Kasumi-1 (cell line): ENCODE data around the gene TMEM198.

ENCODE experiments used
- DNase-seq, 2 experiments: peaks; one replicate each; lab custom pipeline; 2025; lab: John Stamatoyannopoulos, UW

TMEM198 gene

DNA sequence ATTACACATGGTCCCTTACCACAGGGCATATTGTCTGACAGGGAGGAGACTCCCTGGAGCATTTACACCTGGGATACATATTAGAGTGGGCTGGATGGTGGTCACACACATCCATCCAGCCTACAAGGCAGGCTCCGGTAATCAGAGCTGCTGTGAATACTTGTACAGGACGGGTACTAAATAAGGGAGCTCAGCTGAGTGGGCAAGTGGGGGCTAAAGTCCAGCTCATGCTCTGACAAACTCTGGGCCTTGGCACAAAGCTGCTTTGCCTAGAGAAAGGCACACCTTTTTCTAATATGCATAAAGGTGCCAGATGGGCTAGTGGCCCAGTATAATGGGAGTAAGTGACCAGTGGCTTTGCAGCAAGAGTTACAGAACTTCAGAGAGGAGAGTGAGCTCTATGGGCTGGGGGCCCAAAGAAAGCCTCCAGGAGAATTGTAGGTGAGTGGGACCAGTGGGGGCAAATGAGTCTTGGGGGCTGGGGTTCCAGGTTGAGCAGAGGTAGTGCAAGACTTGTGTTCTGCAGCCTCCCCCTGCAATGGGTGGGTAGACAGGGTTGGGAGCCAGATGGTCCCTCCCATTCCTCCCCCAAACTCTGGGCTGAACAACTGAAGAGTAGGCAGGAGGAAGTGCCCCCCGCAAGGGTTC is 1.6 kb downstream of the TMEM198 start:
- no peak for DNase-seq

DNA sequence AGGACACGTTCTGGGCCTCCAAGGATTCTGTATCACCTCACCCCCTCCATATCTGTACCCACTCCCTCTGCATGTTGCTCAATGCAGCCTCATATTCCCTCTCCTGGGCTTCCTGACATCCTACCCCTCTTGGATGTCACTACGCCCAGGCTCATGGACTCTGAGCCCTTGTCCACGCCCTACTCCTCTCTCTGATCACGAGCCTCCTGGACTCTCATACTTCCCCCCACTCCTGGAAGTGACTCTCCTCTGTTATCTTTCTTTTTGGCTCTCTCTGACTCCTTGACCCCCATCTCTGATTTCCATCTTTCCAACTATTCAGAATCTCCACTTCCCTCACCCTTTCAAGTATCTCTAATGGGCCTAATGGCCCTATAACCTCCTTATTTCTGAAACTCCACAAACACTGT is 2.1 kb downstream of the TMEM198 start:
- DNase-seq = no peak

DNA sequence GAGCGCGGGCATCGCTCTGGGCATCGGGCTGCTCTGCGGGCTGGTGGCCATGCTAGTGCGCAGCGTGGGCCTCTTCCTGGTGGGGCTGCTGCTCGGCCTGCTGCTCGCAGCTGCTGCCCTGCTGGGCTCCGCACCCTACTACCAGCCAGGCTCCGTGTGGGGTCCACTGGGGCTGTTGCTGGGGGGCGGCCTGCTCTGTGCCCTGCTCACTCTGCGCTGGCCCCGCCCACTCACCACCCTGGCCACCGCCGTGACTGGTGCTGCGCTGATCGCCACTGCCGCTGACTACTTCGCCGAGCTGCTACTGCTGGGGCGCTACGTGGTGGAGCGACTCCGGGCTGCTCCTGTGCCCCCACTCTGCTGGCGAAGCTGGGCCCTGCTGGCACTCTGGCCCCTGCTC is 3.8 kb downstream of the TMEM198 start:
- no peak for DNase-seq

DNA sequence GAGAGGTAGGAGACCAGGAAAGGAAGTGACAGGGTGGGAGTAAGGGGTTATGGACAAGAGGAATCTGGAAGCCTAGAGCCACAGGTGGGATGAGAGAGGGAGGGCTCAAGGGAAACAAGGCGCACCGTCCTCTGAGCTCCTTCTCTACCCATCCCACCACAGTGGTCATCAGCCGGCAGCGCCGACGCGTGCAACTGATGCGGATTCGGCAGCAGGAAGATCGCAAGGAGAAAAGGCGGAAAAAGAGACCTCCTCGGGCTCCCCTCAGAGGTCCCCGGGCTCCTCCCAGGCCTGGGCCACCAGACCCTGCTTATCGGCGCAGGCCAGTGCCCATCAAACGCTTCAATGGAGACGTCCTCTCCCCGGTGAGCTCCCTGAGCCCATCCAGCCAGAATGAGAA is 5.2 kb downstream of the TMEM198 start:
- DNase-seq = no peak

DNA sequence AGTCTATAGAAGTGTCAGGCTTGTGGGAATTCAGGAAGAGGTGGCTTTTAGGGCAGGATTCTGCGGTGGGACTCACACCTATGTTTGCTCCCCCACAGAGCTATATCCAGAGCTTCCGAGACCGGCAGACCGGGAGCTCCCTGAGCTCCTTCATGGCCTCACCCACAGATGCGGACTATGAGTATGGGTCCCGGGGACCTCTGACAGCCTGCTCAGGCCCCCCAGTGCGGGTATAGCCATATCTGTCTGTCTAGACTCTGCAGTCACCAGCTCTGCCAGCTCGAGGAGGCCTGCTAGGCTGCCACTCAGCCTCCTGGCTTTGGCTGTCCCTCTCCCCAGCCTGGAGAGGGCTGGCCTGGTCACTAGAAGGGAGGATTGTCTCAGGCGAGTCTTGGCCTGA is 5.8 kb downstream of the TMEM198 start:
- DNase-seq = no peak

DNA sequence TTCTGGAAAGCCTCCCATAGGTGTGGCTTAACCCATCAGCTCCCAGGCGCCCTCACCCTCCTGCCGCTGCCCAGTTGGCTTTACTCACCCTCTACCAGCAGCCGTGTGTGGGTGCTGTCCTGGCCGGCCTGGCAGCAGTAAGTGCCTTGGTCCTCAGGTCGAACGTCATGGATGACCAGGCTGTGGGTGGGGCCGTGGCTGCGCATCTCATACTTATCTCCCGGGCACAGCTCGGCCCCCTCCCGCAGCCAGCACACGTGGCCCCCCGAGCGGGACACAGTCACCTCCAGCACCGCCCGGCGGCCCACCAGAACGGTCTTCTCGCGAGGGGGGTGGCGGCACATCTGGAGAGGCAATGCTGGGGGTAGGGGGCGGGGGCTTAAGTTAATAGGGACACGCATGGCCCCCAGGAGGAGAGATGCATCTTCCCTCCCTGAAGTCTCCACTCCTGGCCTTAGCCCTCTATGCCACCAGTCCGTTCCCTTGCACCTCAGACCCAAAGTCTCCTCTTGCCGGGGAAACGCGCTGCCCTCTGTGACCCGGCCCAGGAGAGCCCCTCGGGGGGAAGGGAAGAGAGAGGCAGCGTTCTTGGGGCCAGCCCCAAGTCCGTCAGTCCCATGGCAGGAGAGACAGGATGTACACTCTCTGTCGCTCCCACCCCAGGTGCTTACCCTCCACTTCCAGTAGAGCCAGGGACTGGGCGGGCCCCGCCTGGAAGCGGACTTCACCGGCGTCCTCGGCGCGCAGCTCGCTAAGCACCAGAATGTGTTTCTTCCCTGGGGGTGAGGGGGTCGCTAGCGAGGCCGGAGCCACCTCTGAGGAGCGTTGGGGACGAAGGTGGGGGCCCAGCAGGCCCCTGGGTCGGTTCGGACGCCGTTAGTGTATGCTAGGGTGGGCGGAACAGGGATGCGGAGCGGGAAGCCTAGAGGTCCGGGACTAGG is 7.9 kb downstream of the TMEM198 start:
- no peak for DNase-seq

DNA sequence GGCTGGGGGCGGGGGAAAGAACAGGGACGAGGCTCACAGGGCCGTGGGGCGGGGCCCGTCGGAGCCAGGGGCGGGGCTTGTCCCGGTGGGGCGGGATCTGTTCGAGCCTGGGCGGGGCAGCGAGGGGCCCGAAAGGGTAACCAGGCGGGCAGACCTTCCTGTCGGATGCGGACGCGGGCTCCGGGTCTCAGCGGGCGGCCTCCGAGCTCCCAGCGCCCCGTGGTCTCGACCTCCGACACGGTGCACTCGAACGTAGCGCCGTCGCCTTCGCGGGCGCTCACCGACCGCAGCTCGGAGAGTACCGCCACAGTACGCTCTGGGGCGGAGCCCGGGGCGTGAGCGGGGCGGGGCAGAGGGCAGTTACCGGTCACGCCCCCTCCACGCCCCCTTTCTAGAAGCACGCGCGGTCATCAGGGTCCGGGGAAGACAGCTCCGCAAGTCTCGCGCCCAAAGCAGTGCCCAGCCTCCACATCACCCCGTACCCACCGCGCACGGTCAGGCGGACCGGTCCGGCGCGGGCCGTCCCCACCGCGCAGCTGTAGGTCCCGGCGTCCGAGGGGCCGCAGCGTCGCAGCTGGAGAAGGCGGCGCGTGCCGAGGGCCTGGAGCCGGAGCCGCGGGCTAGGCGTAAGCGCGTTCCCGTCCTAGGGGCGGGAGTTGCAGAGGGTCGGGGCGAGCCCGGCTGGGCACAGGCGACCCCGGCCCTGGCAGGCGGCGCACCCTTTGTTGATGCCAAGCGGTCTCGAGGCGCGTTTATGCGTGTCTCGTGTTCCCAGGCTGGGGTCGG is 8.7 kb downstream of the TMEM198 start:
- DNase-seq = no peak

DNA sequence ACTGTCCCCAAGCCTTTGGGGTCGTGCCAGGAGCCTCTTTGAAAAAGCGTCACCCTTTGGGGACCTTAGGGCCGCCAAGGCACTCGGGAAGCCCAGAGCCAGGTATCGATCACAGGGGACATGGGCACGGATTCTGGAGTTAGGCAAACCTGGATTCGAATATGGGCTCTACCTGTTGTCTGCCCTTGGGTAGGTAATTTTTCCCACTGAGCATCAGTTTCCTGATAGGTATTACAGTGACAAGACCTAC is 9.3 kb downstream of the TMEM198 start:
- DNase-seq = no peak

DNA sequence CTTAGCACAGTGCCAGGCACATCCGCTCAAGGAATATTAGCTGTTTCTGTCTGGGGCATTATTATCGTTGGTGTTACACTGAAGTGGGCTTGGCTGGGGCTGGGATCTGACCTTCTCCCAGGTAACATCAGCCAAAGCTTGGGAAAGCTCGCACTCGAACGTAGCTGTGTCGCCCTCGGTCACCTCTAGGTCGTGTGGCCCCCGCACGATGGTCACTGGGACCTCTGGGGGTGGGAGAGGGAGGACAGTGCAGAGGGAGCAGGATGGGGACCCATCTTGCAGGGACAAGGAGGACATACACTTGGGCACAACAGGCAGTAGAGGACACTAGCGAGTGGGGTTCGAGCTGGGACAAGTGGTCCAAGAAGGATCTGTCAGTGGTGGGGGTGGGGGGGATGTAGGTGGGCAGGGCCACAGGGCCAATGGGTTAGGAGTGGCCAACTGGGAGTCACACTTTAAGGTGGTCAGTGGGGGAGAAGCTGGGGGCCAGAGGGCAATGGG is 9.7 kb downstream of the TMEM198 start:
- DNase-seq = no peak

DNA sequence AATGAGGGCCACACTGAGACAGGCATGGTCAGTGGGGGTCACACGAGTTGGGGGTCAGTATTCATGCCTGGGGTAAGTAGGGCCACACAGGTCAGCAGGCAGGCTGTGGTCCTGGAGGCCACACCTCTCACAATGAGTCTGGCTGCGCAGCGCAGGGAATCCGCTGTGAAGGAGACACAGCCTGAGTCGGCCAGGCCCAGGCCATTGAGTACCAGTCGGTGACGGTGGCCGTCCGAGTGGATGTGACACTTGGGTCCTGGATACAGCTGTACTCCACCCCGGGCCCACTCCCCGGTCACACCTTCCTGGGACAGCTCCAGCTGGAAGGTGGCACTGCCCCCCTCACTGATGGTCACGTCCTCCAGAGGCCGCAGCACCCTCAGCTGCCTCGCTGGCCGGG is 10.5 kb downstream of the TMEM198 start:
- no peak for DNase-seq

DNA sequence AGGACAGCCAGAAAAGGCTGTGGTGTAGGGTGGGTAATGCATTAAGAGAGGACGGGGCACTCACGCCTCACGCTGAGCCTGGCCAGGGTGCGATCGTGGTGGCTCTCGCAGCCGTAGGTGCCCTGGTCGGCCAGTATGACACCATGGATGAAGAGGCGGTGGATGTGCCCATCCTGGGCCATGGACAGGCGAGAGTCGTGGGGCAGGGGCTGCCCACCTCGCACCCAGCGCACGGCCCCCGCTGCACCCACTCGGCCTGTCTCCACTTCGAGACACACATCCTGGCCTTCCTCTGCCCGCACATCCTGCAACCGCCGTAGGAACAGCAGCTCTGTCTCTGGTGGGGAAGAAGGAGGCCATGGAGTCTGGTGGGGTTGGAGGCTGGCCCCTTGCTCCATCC is 12.1 kb downstream of the TMEM198 start:
- no peak for DNase-seq

DNA sequence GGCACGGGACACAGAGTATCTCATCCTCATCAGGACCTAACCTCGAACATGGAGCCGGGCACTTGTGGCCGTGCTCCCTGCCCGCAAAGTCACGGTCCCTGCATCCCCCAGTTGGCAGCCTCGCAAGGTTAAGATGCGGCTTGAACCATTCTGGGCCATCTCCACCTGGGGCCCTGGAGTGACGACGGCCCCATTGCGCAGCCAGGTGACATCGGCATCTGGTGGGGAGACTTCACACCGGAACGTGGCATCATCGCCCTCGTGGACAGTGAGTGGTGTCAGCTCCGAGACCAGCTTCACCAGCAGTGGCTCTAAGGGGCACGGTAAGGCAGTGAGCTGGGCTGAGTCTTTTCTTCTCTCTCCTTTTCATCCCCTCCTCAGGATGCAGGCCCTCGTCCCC is 12.6 kb downstream of the TMEM198 start:
- DNase-seq = no peak

DNA sequence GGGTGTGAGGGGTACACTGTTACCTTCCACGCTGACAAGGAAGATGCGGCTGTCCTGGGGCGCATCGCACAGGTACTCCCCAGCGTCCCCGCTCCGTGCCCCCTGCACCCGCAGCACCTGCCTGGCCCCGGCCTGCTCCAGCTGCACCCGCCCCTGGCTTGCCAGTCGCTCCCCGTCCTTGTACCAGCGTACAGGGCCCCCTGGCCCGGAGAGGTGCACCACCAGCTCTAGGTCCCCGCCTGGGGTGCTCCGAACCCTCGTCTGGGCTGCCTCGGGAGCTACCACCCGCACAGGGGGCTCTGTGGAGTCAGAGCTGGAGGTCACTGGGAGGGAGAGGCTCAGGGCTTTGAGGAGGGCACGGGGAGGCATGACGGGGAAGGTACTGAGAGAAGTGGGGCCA is 13.5 kb downstream of the TMEM198 start:
- DNase-seq = no peak

DNA sequence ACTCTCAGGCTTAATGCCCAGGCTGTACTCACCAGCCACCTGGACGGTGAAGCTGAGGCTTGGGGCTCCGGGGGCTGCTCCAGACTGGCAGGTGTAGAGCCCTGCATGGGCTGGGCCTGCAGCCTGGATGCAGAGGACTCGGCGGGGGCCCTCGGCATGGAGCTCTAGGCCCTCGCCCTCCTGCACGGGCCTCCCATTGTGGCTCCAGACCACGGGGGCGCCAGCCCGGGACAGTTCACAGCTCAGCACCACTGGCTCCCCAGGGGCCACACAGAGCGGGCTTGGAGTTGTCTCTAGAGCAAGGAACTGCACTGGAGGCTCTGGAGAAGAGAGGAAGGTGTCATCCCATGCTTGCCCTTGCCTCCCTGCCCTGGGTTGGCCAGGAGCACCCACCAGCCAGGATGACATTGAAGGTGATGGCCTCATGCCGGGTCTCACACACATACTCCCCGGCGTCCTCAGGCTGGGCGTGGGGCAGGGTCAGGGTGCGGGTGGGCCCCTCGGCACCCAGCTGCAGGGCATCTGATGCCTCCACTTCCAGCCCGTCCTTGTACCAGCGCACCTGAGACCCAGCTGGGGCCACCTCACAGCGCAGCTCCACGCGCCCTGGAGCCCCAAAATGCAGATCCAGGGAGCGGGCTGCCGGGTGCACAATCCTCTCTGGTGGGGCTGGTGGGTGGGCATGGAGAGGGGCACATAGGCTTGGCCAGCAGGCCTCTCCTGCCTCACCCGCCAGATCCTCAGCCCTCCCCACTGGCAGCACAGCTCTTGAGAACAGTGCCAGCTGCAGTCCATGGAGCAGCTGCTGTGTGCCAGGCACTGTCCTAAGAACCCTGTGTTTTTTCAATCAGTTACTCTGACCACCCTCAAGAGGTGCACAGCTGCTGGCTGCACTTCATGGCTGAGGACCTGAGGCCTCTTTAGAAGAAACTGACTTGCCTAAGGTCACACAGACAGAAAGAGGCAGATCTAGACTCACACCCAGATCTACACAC is 14.3 kb downstream of the TMEM198 start:
- no peak for DNase-seq

DNA sequence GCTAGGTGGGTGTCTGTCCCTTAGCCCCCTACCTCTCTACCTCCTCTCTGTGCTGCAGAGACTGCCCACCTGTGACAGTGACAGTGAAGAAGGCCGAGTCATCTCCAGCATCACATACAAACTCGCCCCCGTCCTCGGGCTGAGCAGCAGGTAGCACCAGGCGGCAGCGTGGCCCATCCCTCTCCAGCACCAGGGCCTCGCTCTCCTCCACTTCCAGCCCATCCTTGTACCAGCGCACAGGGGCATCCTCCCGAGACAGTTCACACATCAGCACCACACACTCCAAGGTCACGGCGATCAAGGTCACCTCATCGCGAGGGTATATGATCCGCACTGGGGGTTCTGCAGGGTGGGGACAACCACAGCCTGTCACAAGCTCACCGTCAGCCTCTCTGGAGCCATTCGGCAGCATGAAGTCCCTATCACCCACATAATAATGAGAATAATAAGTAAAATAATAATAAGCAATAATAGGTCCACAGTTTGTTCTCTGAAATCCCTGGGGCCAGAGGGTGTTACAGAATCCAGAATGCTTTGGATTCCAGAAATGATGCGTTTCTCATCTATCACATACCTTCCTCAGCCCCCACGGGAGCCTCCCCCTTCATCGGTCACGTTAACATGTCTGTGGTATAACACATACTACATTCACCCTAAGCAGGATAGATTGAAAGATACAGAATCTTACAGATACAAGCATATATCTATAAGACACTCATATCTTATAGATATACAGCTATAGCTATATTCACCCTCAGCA is 15.5 kb downstream of the TMEM198 start:
- DNase-seq = no peak

DNA sequence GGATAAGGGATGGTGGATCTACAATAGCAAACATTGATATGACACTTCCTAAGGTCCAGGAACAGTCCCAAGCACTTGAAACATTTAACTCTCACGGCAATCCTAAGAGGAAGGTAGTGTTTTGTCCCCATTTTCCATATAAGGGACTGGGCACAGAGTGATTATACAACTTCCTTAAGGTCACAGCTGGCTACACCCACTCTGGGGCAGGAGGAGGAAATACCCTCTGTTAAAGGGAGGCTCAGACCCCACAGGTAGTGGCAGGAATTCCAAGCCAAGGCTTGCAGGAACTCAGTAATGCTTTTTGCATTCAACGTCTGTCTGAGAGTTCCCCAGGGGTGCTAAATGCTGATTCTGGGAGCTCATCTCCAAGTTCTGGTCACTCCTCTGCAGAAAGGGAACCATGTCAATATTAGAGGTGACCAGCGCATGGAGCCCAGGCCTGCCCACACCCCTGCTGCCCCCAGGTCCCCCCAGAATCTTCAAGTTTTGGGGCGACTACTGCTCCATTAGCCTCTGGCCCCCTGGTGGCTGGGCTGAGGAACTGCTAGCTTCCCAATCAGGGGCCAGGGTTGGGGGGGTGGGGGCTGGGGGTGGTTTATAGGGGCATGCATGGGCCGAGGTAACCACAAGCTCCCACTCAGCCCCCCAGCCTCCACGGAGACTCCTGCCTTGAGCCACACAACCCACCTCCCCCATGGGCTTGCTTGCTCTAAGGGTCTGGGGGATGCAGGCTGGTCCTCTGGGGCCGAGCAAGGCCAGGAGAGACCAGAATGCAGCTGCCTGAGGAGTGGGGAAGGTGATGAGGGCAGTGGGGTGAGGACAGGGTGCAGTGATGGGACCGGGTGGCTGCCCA is 16.4 kb downstream of the TMEM198 start:
- no peak for DNase-seq

DNA sequence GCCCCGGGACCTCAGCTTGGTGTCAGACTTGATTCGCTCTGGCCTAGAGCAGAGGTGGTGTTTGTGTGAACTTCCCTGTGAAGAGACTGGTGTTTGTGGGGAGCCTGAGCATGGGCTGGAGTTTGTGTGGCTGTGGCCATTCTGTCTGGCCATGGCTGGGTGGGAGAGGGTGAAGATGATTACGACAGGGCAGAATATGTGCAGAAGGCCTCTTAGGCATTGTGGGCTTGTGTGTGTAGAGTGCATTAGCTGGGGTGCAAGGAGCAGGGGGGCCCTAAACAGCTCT is 17.0 kb downstream of the TMEM198 start:
- no peak for DNase-seq

DNA sequence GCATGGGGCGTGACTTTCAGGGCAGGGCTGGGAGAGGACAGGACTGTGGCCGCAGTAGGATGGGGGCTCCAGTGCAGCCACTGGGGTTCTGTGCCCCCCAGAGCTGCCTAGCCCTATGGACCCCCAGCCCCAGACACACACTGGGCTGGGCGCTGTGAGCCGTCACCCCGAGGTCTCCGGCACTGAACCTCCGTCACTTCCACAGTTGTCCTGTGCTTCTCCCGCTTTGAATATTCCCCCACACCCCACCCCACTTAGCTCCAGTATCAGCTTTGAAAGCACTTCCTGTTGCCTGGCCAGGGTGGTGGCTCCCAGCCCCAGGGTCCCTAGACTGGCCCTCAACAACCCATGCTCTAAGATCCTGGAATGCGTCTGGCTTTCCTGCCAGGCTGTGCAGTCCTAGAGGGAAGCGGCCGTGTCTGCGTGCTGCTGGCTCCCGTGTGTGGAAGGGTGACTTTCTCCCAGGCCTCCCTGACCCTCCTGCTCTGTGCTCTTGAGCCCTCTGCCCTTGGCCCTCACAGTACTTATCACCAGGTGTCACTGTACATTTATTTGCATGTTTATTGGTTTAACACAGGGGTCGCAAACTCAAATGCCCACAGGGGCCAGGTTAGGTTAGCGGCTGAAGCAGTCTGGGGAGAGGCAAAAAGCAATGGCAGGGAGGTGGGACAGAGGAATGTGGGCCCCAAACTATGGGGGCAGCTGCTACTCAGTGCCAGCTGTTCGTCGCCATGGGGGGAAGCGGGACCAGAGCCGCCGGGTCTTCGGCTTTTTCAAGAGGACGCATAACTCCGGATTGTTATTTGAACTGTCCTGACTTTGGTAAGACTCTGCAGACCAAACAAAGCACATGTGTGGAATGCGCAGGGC is 17.6 kb downstream of the TMEM198 start:
- DNase-seq = no peak
